Esophagus muscularis mucosa (tissue), 4 donors: Measurements from ENCODE around the gene CROCC. TPM values are rescaled to one million over a fixed set of nuclear protein-coding genes. Genes with fewer than 3 reads are reported as not detected.

ENCODE experiments used
- DNase-seq: peaks from one replicate; pipeline ENCODE4 v3.0.0-alpha.2; 2017; ENCODE audit errors: extremely low spot score
- H3K27ac ChIP-seq, 4 donors: fragments of 200-600 bp; sonication (generic); replicated peaks in 1 of 4; 1 replicate in 3 of 4; 2 replicates in 1 of 4; pipeline ENCODE4 v1.5.1; 2016 to 2019; ENCODE audit warnings: mild to moderate bottlenecking in 1 of 4
- H3K27me3 ChIP-seq, 4 donors: fragments of 200-600 bp; sonication (generic); one replicate each; pipeline versions ENCODE4 v1.5.1 to v1.6.0; 2016 to 2019
- H3K36me3 ChIP-seq, 4 donors: fragments of 200-600 bp; sonication (generic); one replicate each; pipeline ENCODE4 v1.5.1; 2016 to 2019
- H3K4me1 ChIP-seq, 4 donors: fragments of 200-600 bp; sonication (generic); one replicate each; pipeline ENCODE4 v1.5.1; 2016 to 2019
- H3K4me3 ChIP-seq, 4 donors: fragments of 200-600 bp; sonication (generic); 1 replicate in 2 of 4; 2 replicates in 2 of 4; pipeline ENCODE4 v1.5.1; 2016 to 2019; ENCODE audit warnings: mild to moderate bottlenecking in 4 of 4, moderate library complexity in 1 of 4
- H3K9me3 ChIP-seq, 4 donors: fragments of 200-600 bp; sonication (generic); 1 replicate in 3 of 4; 2 replicates in 1 of 4; pipeline ENCODE4 v1.5.1; 2016 to 2019
- EP300 ChIP-seq: sonication (generic); formaldehyde crosslinking; IDR thresholded peaks from one replicate; pipeline ENCODE4 v1.6.1; 2017; ENCODE audit warnings: antibody characterized with exemption
- POLR2A ChIP-seq: fragments of 450-650 bp; IDR thresholded peaks from one replicate; pipeline ENCODE4 v1.6.1; 2017; ENCODE audit warnings: antibody characterized with exemption, moderate library complexity, mild to moderate bottlenecking, low read depth
- POLR2AphosphoS5 ChIP-seq, 2 donors: sonication (generic); formaldehyde crosslinking; IDR thresholded peaks; one replicate each; pipeline ENCODE4 v1.6.1; 2017; ENCODE audit warnings: antibody characterized with exemption in 2 of 2
- WGBS: methylation state at CpG from one replicate; pipeline ENCODE4 v1.1.5; 2018; 5-methylcytosine and 5-hydroxymethylcytosine counted together
- intact Hi-C: fragments of 100-400 bp; cut with DNase I; formaldehyde crosslinking; loops from one replicate; pipeline ENCODE4 v1.15.1; 2023
- total RNA-seq, 4 donors: library from RNA; depleted of rRNA; stranded (reverse); fragments of >200 nt; gene quantifications; one replicate each; pipeline versions ENCODE4 v1.1.0 to v1.2.1, GENCODE V29; 2016
- TF ChIP-seq, protein P1 (sequence below), 3 experiments: fragments of 200-600 bp in 2 of 3; fragments of 450-650 bp in 1 of 3; sonication (generic) in 2 of 3; IDR thresholded peaks; one replicate each; pipeline ENCODE4 v1.5.1; 2017 to 2019; ENCODE audit warnings: antibody characterized with exemption in 3 of 3, mild to moderate bottlenecking in 2 of 3, moderate library complexity in 1 of 3

Gene CROCC
- total RNA-seq, 4 donors from 2014 or later: 17.6 to 36.3 (median 23.0) TPM

DNA sequence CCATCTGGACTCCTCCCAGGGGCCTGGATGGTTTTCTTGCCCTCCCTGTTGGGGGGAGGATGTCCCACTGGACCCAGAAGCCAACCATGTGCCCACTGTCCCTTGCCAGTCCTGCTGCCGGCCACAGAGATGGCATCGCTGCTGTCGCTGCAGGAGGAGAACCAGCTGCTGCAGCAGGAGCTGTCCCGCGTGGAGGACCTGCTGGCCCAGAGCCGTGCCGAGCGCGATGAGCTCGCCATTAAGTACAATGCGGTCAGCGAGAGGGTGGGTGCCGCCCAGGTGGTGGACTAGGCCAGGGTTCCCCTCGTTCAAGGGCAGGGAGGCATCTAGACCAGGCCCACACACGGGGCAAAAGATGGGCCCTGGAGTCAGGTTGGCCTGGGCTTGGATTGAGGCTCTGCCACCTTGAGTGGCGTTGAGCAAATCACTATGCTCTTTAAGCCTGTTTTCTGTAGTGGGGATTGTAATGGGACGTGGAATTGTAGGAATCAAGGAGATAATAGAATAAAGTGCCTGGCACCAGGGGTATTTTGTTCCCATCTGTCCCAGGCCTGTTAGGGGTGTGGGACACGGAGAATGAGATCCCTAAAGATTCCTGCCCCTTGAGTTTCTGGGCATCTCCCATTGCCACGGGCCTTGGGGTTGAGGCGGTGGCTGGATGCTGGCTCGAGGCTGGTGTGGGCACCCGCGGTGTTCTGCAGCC is 2.6 kb downstream of the CROCC start:
- WGBS: 90% methylated on average over 17 of the region's 23 CpGs
- peaks cover 6 to 22% (median 10%) of the 10 kb centered on the region in 4 donors for H3K4me1 ChIP-seq
- no peak for TF ChIP-seq EP300
- TF ChIP-seq, protein P1, sequence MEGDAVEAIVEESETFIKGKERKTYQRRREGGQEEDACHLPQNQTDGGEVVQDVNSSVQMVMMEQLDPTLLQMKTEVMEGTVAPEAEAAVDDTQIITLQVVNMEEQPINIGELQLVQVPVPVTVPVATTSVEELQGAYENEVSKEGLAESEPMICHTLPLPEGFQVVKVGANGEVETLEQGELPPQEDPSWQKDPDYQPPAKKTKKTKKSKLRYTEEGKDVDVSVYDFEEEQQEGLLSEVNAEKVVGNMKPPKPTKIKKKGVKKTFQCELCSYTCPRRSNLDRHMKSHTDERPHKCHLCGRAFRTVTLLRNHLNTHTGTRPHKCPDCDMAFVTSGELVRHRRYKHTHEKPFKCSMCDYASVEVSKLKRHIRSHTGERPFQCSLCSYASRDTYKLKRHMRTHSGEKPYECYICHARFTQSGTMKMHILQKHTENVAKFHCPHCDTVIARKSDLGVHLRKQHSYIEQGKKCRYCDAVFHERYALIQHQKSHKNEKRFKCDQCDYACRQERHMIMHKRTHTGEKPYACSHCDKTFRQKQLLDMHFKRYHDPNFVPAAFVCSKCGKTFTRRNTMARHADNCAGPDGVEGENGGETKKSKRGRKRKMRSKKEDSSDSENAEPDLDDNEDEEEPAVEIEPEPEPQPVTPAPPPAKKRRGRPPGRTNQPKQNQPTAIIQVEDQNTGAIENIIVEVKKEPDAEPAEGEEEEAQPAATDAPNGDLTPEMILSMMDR (IDR thresholded peaks at IDR 0.05): no peak
- no peak for TF ChIP-seq POLR2A
- no peak for TF ChIP-seq POLR2AphosphoS5 (IDR thresholded peaks at IDR 0.05)
- H3K27me3 ChIP-seq: peaks cover 0 to 14% (median 4%) of the 10 kb centered on the region in 4 donors
- no peak for DNase-seq
- no peak overlapping the region for H3K27ac ChIP-seq
- intact Hi-C loops: loop anchor here (10.0 kb wide), 1 partner anchor 200 kb away; no protein-coding TSS in a partner anchor
- H3K9me3 ChIP-seq: no peaks in the 10 kb centered on the region
- H3K36me3 ChIP-seq: peaks cover 0 to 11% (median 4%) of the 10 kb centered on the region in 4 donors
- H3K4me3 ChIP-seq: no peak overlapping the region

DNA sequence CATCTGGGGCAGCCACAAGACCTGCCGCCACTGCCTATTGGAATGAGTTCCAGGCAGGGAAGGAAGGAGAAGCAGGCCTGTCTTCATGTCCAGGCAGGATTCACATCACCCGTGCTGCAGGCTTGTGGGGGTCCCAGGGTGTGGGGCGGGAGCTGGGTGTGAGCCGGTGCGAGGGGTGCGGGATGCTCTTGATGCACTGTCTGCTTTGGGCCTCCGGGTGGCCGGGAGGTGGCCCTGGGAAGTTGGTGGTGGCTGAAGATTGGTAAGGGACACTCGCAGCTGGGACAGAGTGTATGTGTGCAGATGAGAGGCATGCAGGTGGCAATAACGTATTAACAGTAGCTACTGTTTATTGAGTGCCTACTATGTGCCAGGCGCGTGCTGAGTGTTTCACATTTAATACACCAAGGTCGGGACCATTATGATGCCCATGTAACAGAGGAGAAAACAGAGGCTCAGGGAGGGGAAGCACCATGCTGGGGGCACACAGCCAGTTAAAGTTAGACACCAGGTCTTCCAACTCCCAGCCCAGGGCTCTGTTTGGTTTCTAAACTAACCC is 3.3 kb downstream of the CROCC start:
- H3K4me3 ChIP-seq: no peak overlapping the region
- DNase-seq: no peak
- peaks cover 0 to 14% (median 4%) of the 10 kb centered on the region in 4 donors for H3K27me3 ChIP-seq
- H3K36me3 ChIP-seq: peaks cover 0 to 16% (median 6%) of the 10 kb centered on the region in 4 donors
- H3K27ac ChIP-seq: no peak overlapping the region
- no peak for TF ChIP-seq POLR2AphosphoS5 (IDR thresholded peaks at IDR 0.05)
- no peak for TF ChIP-seq EP300
- TF ChIP-seq, protein P1 (IDR thresholded peaks at IDR 0.05): no peak
- no peak for TF ChIP-seq POLR2A
- peaks cover 6 to 22% (median 10%) of the 10 kb centered on the region in 4 donors for H3K4me1 ChIP-seq
- no peaks in the 10 kb centered on the region for H3K9me3 ChIP-seq
- intact Hi-C loops: loop anchor here (10.0 kb wide), 1 partner anchor 200 kb away; no protein-coding TSS in a partner anchor
- WGBS: 86% methylated on average over 13 of the region's 13 CpGs

DNA sequence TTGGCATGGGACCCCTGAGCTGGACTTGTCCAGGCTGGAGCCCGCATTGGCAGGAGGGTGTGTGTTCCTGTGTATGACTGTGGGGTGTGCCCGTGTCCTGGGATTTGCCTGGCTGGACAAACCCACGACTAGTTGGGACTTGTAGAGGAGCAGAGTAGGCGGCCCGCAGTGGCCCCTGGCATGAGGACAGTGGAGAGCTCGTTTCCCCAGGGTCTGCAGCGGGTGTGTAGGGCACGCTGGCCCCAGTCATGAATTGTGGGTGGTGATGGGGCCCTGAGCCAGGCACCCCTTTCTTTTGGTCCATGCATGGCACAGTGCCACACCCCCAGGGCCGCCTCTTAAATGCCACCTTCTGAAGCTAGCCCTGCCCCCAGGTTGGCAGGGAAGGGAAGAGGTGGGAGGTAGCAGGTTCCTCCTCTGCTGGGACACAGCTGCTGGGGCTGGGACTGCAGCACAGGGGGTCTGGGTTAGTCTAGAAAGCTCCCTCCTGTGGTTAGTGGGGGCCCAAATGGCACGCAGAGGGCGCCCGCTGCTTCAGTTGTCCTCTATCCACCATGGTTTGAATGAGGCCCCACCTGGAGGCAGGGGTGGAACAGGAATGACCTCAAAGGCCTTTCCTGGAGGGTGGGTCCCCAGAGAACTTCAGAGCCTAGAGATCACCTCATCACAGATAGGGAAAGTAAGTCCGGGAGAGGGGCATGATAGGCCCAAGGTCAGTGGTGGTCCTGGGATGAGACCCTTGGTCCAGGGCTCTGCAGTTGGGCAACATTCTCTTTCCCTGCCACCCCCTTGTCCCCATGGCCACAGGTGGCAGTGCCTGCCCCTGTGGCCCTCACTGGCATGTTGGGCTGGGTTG is 4.1 kb downstream of the CROCC start:
- no peak overlapping the region for H3K4me3 ChIP-seq
- DNase-seq: no peak
- H3K27me3 ChIP-seq: peaks cover 0 to 14% (median 4%) of the 10 kb centered on the region in 4 donors
- H3K36me3 ChIP-seq: peaks cover 0 to 25% (median 14%) of the 10 kb centered on the region in 4 donors
- intact Hi-C loops: loop anchor here (10.0 kb wide), 1 partner anchor 201 kb away; no protein-coding TSS in a partner anchor
- TF ChIP-seq EP300 (no peak), POLR2AphosphoS5 (IDR thresholded peaks at IDR 0.05) (no peak), POLR2A (no peak)
- TF ChIP-seq, protein P1 (IDR thresholded peaks at IDR 0.05): no peak
- H3K9me3 ChIP-seq: no peaks in the 10 kb centered on the region
- peaks cover 6 to 22% (median 10%) of the 10 kb centered on the region in 4 donors for H3K4me1 ChIP-seq
- WGBS: 77% methylated on average over 10 of the region's 13 CpGs
- H3K27ac ChIP-seq: no peak overlapping the region

DNA sequence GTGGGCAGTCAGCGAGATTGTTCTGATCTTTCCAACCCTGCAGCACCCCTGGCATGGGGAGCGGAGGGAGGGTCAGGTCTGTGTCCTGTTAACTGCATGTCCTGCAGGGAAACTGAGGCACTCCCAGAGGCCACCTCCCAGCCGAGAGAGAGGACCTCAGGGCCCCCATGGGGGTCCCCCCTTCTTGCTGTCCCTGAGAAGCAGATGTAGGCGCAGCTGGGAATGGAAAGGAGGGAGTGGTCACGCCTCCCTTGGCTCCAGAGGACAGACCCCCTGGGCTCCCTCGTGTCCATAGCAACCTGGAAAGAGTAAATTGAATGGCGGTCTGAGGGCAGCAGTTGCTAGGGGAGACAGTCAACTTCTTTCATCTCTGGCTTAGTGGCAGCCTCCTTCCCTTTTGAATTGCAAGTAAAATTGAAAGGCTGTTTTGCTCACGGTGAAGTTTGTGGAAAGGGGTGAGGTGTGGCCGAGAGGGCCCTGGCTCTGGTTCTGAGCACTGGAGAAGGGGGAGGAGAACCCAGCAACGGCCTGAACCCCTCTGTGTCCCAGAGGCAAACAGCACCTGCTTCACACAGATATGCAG is 4.9 kb downstream of the CROCC start:
- H3K4me3 ChIP-seq: no peak overlapping the region
- intact Hi-C loops: loop anchor here (10.0 kb wide), 1 partner anchor 202 kb away; no protein-coding TSS in a partner anchor
- peaks cover 4 to 15% (median 4%) of the 10 kb centered on the region in 4 donors for H3K4me1 ChIP-seq
- TF ChIP-seq EP300 (no peak), POLR2A (no peak), POLR2AphosphoS5 (IDR thresholded peaks at IDR 0.05) (no peak)
- TF ChIP-seq, protein P1 (IDR thresholded peaks at IDR 0.05): no peak
- peaks cover 0 to 32% (median 21%) of the 10 kb centered on the region in 4 donors for H3K36me3 ChIP-seq
- H3K27ac ChIP-seq: no peak overlapping the region
- no peaks in the 10 kb centered on the region for H3K9me3 ChIP-seq
- 75% methylated on average over 9 of the region's 10 CpGs for WGBS
- no peak for DNase-seq
- peaks cover 0 to 14% (median 3%) of the 10 kb centered on the region in 4 donors for H3K27me3 ChIP-seq
